DOHH2 (cell line): Measurements from ENCODE around the gene PDCD7.

ENCODE experiments used
- H3F3A ChIP-seq: fragments of 200-600 bp; sonication (generic), shearing (Covaris generic); 2 replicates; pipeline ENCODE4 v1.6.0; 2016; ENCODE audit warnings: antibody characterized with exemption, mild to moderate bottlenecking; ENCODE audit not compliant: control insufficient read depth, insufficient read depth
- H3K27ac ChIP-seq: fragments of 200-600 bp; sonication (generic); 2 replicates; pipeline ENCODE4 v1.5.1; 2014; ENCODE audit warnings: low read depth, mild to moderate bottlenecking, low read length, moderate library complexity
- H3K27me3 ChIP-seq: fragments of 200-600 bp; sonication (generic); 2 replicates; pipeline ENCODE4 v1.6.1; 2014; ENCODE audit warnings: mild to moderate bottlenecking, low read length, mixed read lengths; ENCODE audit not compliant: control insufficient read depth
- H3K36me3 ChIP-seq: fragments of 200-600 bp; sonication (generic); 2 replicates; pipeline ENCODE4 v1.6.1; 2014; ENCODE audit warnings: mild to moderate bottlenecking, low read length, moderate library complexity, mixed read lengths; ENCODE audit not compliant: control insufficient read depth
- H3K4me1 ChIP-seq: fragments of 200-600 bp; sonication (generic); 2 replicates; pipeline ENCODE4 v1.6.1; 2014; ENCODE audit warnings: mild to moderate bottlenecking, low read length, mixed read lengths; ENCODE audit not compliant: control insufficient read depth
- H3K4me2 ChIP-seq: fragments of 200-600 bp; sonication (generic); 2 replicates; pipeline ENCODE4 v1.6.0; 2014; ENCODE audit warnings: mild to moderate bottlenecking, low read length, moderate library complexity
- H3K4me3 ChIP-seq: fragments of 200-600 bp; sonication (generic); 2 replicates; pipeline ENCODE4 v1.5.1; 2014; ENCODE audit warnings: mild to moderate bottlenecking, low read length, mixed read lengths
- H3K79me2 ChIP-seq: fragments of 200-600 bp; sonication (generic); 2 replicates; pipeline ENCODE4 v1.6.1; 2014; ENCODE audit warnings: mild to moderate bottlenecking, low read length, mixed read lengths; ENCODE audit not compliant: control insufficient read depth
- H3K9me2 ChIP-seq: fragments of 200-600 bp; sonication (generic); replicated peaks from 2 replicates; pipeline ENCODE4 v1.6.1; 2014; ENCODE audit warnings: mild to moderate bottlenecking, low read length, mixed read lengths; ENCODE audit not compliant: control insufficient read depth
- H3K9me3 ChIP-seq: fragments of 200-600 bp; sonication (generic); 2 replicates; pipeline ENCODE4 v1.6.1; 2014; ENCODE audit warnings: antibody characterized with exemption, low read length, mixed read lengths; ENCODE audit not compliant: control insufficient read depth, insufficient read depth
- H4K20me1 ChIP-seq: fragments of 200-600 bp; sonication (generic); 2 replicates; pipeline ENCODE4 v1.6.0; 2014; ENCODE audit warnings: low read depth, mild to moderate bottlenecking, antibody characterized with exemption, low read length, moderate library complexity; ENCODE audit not compliant: control insufficient read depth, insufficient read depth
- CTCF ChIP-seq: fragments of 200-600 bp; sonication (generic); IDR thresholded peaks from one replicate; pipeline ENCODE4 v1.5.1; 2014; ENCODE audit warnings: antibody characterized with exemption, mild to moderate bottlenecking, low read depth, low read length; ENCODE audit not compliant: poor library complexity, severe bottlenecking
- EZH2phosphoT487 ChIP-seq: fragments of 200-600 bp; sonication (generic); IDR thresholded peaks from 2 replicates; pipeline ENCODE4 v1.6.1; 2017; ENCODE audit warnings: borderline replicate concordance, mild to moderate bottlenecking, antibody characterized with exemption, low read length, moderate library complexity, mixed read lengths

The PDCD7 gene

DNA sequence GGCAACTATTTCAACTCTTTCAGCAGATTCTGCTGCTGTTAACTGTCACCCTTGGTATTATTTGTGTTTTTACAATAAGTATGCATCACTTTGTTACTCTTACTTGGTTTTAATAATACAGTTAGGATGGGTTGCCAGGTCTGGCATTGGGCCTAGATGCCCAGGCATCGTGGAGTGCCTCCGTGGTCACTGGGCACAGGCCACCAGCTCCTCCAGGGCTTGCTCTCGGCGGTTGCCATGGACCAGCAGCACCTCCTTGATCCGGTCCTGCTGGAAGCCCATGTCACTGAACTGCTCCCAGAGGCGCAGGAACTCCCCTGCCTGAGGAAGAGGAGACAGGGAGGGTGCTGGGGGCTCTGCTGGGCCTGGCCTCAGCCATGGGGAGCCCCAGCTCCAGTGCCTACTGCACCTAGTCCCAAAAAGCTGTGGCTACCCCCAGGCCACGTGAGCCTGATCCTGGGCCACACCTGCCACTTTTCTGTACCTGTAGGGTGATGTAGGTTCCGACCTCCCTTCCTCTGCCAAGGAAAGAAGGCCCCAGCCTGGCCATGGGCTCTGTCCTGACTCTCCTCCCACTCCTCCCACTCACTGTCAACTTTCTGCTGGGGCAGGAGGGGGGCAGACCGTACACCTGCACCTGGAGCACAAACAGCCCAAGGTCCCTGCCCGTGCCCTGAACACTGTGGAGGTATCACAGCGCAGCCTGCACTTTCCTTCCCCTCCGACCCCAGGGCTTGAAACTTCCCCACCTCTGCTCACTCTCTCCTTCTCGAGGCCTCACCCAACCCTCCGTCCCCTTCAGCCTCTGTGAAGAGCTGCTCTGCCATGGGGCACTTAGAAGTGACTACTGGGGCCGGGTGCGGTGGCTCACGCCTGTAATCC is 40.5 kb downstream of the PDCD7 start:
- peaks cover 5% of the 10 kb centered on the region for H3K36me3 ChIP-seq
- H3K4me1 ChIP-seq: no peaks in the 10 kb centered on the region
- no peaks in the 10 kb centered on the region for H3K9me3 ChIP-seq
- no peaks in the 10 kb centered on the region for H3K9me2 ChIP-seq
- no peak overlapping the region for H3K27ac ChIP-seq
- H3F3A ChIP-seq: no peaks in the 10 kb centered on the region
- no peaks in the 10 kb centered on the region for H3K79me2 ChIP-seq
- H4K20me1 ChIP-seq: no peaks in the 10 kb centered on the region
- no peak for TF ChIP-seq EZH2phosphoT487
- no peak for TF ChIP-seq CTCF
- no peak overlapping the region for H3K4me2 ChIP-seq
- H3K27me3 ChIP-seq: no peaks in the 10 kb centered on the region
- no peak overlapping the region for H3K4me3 ChIP-seq

DNA sequence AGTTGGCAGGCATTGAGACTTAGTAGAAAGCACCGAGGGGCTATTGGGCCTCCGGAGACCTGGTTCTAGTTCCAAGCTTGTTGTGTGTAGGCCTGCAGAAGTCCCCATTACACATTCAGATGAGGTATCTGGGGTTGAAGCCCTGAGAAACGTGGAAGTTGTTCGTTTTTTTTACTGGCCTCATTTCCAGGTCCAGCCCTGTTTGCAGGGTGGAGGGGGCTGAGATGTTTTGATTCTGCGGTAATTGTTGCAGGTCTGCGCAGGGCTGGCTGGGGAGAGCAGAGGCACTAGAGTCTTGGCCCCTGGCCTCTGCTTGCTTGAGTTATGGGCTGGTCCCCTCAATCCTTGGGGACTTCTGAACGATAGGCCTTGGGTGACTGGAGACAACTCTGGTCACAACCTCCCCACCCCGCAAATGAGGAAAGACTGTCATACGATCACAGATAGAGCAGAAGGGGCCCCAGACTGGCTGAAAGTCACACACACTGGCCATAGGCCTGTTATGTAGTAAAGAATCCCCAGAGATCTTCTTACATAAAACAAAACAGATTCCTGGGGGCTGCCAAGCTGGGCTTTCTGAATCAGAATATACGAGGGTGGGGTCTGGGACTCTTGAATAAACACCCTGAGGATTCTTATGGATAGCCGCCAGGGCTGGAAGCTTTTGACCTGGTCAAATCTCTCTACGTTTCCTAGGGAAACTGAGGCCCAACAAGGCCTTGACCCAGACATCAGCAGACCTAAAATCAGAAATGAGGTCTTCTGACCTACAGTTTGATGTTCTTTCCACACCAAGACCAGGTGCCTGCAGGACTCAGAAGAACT is 41.5 kb downstream of the PDCD7 start:
- H3K27ac ChIP-seq: no peak overlapping the region
- H3K79me2 ChIP-seq: no peaks in the 10 kb centered on the region
- H3K36me3 ChIP-seq: no peaks in the 10 kb centered on the region
- no peaks in the 10 kb centered on the region for H3K9me3 ChIP-seq
- H4K20me1 ChIP-seq: no peaks in the 10 kb centered on the region
- no peaks in the 10 kb centered on the region for H3K27me3 ChIP-seq
- no peaks in the 10 kb centered on the region for H3F3A ChIP-seq
- H3K9me2 ChIP-seq: no peaks in the 10 kb centered on the region
- no peak overlapping the region for H3K4me2 ChIP-seq
- no peak for TF ChIP-seq EZH2phosphoT487
- no peak for TF ChIP-seq CTCF
- H3K4me1 ChIP-seq: no peaks in the 10 kb centered on the region
- H3K4me3 ChIP-seq: no peak overlapping the region

- Histone ChIP-seq H3K4me2 (no peak overlapping the region), H3F3A (no peaks in the 10 kb centered on the region)
Observed at GRCh38 chr15:65089206-65089824, 44.3 kb downstream of the PDCD7 start.

More at GRCh38 chr15:65089206-65089824, 44.3 kb downstream of the PDCD7 start:
- Histone ChIP-seq H3K27me3 (peaks cover 16% of the 10 kb centered on the region), H3K36me3 (no peaks in the 10 kb centered on the region), H4K20me1 (no peaks in the 10 kb centered on the region), H3K9me3 (no peaks in the 10 kb centered on the region), H3K4me1 (no peaks in the 10 kb centered on the region), H3K27ac (no peak overlapping the region), H3K9me2 (no peaks in the 10 kb centered on the region), H3K4me3 (no peak overlapping the region), H3K79me2 (no peaks in the 10 kb centered on the region)
- TF ChIP-seq CTCF: no peak
- TF ChIP-seq EZH2phosphoT487: no peak
